H1 (cell line): ENCODE results near the gene SLC22A31. TPM values are rescaled to one million over a fixed set of nuclear protein-coding genes. Genes with fewer than 3 reads are reported as not detected.

Experiments
- BACH1 ChIP-seq: IDR thresholded peaks from 2 replicates; pipeline ENCODE4 v1.6.1; 2012; ENCODE audit warnings: low read length, improper control_type of control experiment
- BRCA1 ChIP-seq: IDR thresholded peaks from 2 replicates; pipeline ENCODE4 v1.6.1; 2012; ENCODE audit warnings: low read depth, low read length, improper control_type of control experiment
- CHD2 ChIP-seq: IDR thresholded peaks from 2 replicates; pipeline ENCODE4 v1.6.1; 2012; ENCODE audit warnings: low read length, improper control_type of control experiment
- MAFK ChIP-seq: IDR thresholded peaks from 2 replicates; pipeline ENCODE4 v1.6.1; 2012; ENCODE audit warnings: low read depth, mild to moderate bottlenecking, improper control_type of control experiment, low read length
- TBP ChIP-seq: IDR thresholded peaks from 2 replicates; pipeline ENCODE4 v1.6.1; 2011; ENCODE audit warnings: low read depth, low read length, improper control_type of control experiment
- polyA plus RNA-seq, 7 experiments: library from polyadenylated mRNA; depleted of rRNA in 3 of 7; stranded (reverse) in 5 of 7; unstranded in 2 of 7; fragments of >200 nt in 5 of 7; fragments of 200-250 nt in 2 of 7; gene quantifications; 1 replicate in 5 of 7; 2 replicates in 1 of 7; 4 replicates in 1 of 7; pipeline versions ENCODE4 v1.2.1 to v1.2.3, GENCODE V29; 2011 to 2013; ENCODE audit warnings: missing spikeins in 2 of 7, mixed read lengths in 2 of 7
- total RNA-seq: library from RNA; stranded (reverse); fragmentation: NEBNext Ultra II Directional; extraction: Animal tissue kit (Norgen Biotek cat#: 25700); gene quantifications from 2 replicates; pipeline ENCODE4 v1.2.1, GENCODE V29; 2021

SLC22A31 gene
- total and polyA plus RNA-seq, 2 of the 8 experiments (the other 6 are each of a cell fraction or from before 2014, with no cell fraction given): 7.7 to 10.6 TPM

DNA sequence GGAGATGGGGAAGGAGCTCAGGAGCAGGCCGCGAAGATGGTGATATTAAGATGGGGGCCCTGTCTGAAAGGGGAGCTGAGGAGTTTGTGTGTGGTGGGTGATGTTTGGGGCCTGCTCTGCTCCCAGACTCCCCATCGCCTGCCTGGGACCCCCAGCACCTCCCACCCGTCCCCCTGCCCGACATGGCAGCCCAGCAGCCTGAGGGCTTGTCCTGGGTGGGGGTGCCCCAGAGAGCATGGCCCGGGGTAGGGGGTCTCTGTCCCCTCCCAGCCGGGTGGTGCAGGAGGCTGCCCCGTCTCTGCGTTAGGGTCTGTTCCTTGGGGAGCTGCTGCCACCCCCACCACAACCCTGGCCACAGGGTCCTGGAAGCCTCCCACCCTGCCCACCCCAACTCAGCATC is 23.6 kb downstream of the SLC22A31 start (continued):
- TF ChIP-seq CHD2 (no peak), MAFK (no peak), BACH1 (no peak), TBP (no peak), BRCA1 (no peak)
